ENCODE results near the gene CARD11.

Gene CARD11

DNA sequence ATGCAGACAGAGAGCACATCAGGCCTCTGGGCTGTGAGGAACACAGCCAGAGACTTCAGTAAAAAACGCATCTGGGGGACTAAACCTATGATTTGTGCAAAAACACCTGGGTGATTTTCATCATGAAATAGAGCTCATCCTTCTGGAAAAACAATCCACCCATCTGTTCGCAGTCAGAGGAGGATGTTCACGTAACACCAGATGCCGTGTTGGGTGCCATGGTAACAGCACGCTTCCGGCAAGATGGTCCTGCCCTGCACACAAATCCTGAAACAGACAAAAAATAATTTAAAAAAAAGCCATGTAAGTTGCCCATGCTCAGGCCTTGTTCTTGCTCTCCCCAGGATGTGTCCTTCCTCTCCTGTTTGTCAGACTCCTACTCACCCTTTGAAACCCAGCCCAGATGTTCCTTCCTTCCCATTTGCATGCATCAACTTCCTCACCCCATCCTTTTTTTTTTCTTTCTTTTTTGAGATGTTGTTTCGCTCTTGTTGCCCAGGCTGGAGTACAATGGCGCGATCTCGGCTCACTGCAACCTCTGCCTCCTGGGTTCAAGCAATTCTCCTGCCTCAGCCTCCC lies 171.3 kb downstream of the CARD11 start:
- no peak for DNase-seq (ENCODE audit: low read depth in 3 of 3)

- no peak for DNase-seq (ENCODE audit: low read depth in 3 of 3)
Observed at GRCh38 chr7:2870471-2870931, 173.2 kb downstream of the CARD11 start.

- DNase-seq (ENCODE audit: low read depth in 3 of 3) = no peak
Observed at GRCh38 chr7:2869981-2870380, 173.7 kb downstream of the CARD11 start.

GRCh38 chr7:2866601-2867000 lies 177.1 kb downstream of the CARD11 start:
- DNase-seq (ENCODE audit: low read depth in 3 of 3) = no peak

DNA sequence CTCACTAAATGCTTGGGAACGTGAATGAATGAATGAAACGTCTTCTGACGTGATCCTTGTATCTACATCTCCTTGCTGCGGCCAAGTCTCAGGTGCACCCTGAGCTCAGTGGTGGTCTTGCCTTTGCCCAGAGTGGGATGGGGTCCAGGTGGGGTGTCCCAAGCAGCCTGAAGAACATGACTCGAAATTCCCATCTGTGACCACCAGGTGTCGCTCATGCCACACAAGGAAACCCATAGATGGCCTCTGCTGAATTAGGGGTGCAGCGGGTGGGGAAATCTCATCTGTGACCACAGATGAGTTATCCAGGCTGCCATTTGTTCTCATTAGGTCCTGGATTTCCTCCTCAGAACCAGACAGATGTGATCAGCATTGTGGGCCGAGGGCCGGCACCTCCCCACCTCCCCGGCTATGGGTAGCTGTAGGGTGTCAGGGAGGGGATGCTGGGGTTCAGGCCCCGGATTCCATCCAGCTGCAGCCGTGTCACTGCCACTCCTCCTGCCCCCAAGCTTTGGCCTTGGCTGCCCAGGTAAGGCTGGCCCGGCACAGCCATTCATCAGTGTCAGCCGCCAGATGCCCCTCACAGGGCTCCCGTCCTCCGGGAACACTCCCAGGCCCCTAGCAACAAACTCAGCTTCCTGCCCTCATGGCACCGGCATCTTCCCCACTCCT lies 178.5 kb downstream of the CARD11 start:
- DNase-seq (ENCODE audit: low read depth in 3 of 3) = peak; percentile 51 to 61 (median 58)

- DNase-seq (ENCODE audit: low read depth in 3 of 3) = no peak
Observed at GRCh38 chr7:2864204-2864985, 179.3 kb downstream of the CARD11 start.

DNA sequence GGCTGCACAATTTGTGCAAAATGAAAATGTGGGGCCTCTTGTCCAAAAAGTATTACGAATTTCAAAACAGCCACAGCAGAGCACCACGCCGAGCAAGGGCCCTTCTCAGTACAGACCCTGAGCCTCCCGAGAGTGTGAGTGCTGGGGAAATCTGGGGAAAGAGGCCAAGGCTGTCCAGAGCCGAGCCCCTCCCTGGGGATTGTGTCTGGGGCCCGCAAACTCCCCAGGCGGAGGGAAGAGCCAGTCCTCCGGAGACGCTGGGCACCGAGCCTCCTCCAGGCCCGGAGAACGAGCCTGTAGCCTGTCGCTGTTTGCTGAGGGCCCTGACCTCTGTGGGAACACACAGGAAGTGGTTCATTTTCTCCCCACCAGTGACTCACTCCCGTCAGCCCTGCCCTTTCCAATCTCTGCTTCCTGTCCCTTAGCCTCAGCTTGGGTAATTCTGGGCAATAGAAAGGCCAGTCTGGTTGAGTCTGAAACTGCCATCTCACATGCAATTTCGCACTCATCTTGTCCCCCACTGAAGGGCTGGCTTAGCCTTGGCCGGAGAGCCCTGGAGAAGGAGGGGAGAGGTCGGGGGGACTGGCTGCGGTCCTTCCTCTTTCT lies 180.1 kb downstream of the CARD11 start:
- peak; percentile 32 to 42 (median 38) for DNase-seq (ENCODE audit: low read depth in 3 of 3)

- DNase-seq (ENCODE audit: low read depth in 3 of 3) = no peak
Observed at GRCh38 chr7:2862831-2863361, 180.8 kb downstream of the CARD11 start.

GRCh38 chr7:2861509-2861908 lies 182.2 kb downstream of the CARD11 start:
- DNase-seq (ENCODE audit: low read depth in 3 of 3) = no peak

GRCh38 chr7:2860627-2861133 lies 183.0 kb downstream of the CARD11 start:
- DNase-seq (ENCODE audit: low read depth in 3 of 3) = no peak

DNA sequence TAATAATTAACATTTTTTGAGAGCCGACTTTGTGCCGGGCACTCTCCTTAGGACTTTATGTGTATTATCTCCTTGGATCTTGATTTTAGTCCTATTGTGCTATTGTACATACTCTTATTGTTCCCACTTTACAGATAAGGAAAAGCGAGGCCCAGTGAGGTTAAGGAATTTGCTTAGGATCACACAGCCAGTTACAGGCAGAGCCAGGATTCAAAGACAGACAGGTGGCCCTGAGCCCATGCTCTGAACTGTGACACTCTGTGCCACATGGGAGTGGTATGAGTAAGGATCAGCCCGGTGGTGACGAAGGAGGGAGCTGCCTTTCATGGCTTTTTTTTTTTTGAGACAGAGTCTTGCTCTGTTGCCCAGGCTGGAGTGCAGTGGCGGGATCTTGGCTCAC lies 183.7 kb downstream of the CARD11 start:
- no peak for DNase-seq (ENCODE audit: low read depth in 3 of 3)

DNA sequence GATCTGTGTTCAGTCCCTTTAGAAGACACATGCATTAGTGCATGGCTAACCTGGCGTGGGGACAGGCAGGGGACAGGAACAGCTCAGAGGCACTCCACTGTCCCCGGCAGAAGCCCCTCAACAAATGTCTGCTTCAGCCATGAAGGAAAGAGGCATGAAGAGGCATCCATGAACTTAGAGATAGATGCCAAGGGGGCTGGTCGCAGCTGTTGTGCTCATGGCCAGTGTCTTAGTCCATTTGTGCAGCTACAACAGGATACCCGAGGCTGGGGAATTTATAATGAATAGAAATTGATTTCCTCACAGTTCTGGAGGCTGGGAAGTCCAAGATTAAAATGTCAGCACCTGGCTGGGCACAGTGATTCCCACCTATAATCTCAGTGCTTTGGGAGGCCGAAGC lies 185.0 kb downstream of the CARD11 start:
- no peak for DNase-seq (ENCODE audit: low read depth in 3 of 3)

GRCh38 chr7:2856388-2857169 lies 187.1 kb downstream of the CARD11 start:
- DNase-seq (ENCODE audit: low read depth in 3 of 3) = no peak
